DND-41 (cell line): ENCODE results near the gene STK4.

Experiments
- ATAC-seq: fragments of 200-7000 bp; cut with Tn5 transposase; 3 replicates; pipeline ENCODE4 v1.9.1; 2021; ENCODE audit warnings: low read depth; ENCODE audit not compliant: insufficient read depth
- DNase-seq: peaks from one replicate; pipeline ENCODE4 v3.0.0-alpha.2; 2020
- H2AFZ ChIP-seq: 2 replicates; pipeline ENCODE4 v1.6.0; 2012; ENCODE audit warnings: low read depth, low read length
- H3K27ac ChIP-seq: 2 replicates; pipeline ENCODE4 v1.5.1; 2012; ENCODE audit warnings: low read length, inconsistent platforms
- H3K27me3 ChIP-seq: fragments of 200-600 bp; sonication (generic); 2 replicates; pipeline ENCODE4 v1.6.0; 2012; ENCODE audit warnings: low read length, mild to moderate bottlenecking, inconsistent platforms; ENCODE audit not compliant: insufficient read depth, poor library complexity
- H3K36me3 ChIP-seq: 2 replicates; pipeline ENCODE4 v1.5.1; 2012; ENCODE audit warnings: low read length, inconsistent platforms; ENCODE audit not compliant: insufficient read depth
- H3K4me1 ChIP-seq: 2 replicates; pipeline ENCODE4 v1.5.1; 2012; ENCODE audit warnings: mild to moderate bottlenecking, low read length; ENCODE audit not compliant: insufficient read depth
- H3K4me2 ChIP-seq: 2 replicates; pipeline ENCODE4 v1.6.0; 2012; ENCODE audit warnings: mild to moderate bottlenecking, moderate library complexity, low read length, inconsistent platforms; ENCODE audit not compliant: insufficient read depth
- H3K4me3 ChIP-seq, 2 experiments: fragments of 200-600 bp in 1 of 2; shearing (Covaris generic) in 1 of 2; 2 replicates each; pipeline ENCODE4 v1.5.1; 2012 to 2016; ENCODE audit warnings: inconsistent platforms in 2 of 2, low read length in 2 of 2, mild to moderate bottlenecking in 2 of 2, low read depth in 1 of 2, moderate library complexity in 1 of 2
- H3K79me2 ChIP-seq: 2 replicates; pipeline ENCODE4 v1.6.0; 2012; ENCODE audit warnings: low read length, inconsistent platforms; ENCODE audit not compliant: insufficient read depth
- H3K9ac ChIP-seq: 2 replicates; pipeline ENCODE4 v1.6.0; 2012; ENCODE audit warnings: low read depth, mild to moderate bottlenecking, inconsistent platforms, low read length, moderate library complexity
- H3K9me3 ChIP-seq: 2 replicates; pipeline ENCODE4 v1.5.1; 2012; ENCODE audit warnings: low read length, moderate library complexity, mild to moderate bottlenecking, inconsistent platforms; ENCODE audit not compliant: insufficient read depth, severe bottlenecking
- H4K20me1 ChIP-seq: 2 replicates; pipeline ENCODE4 v1.6.0; 2012; ENCODE audit warnings: low read length; ENCODE audit not compliant: insufficient read depth
- CTCF ChIP-seq: IDR thresholded peaks from 2 replicates; pipeline ENCODE4 v1.5.1; 2012; ENCODE audit warnings: borderline replicate concordance, low read length, moderate library complexity, mild to moderate bottlenecking; ENCODE audit not compliant: poor library complexity, severe bottlenecking; ENCODE audit errors: extremely low read depth
- EZH2 ChIP-seq: IDR thresholded peaks from 3 replicates; pipeline ENCODE4 v1.6.1; 2012; ENCODE audit warnings: borderline replicate concordance, low read depth, mild to moderate bottlenecking, moderate library complexity, low read length, inconsistent platforms; ENCODE audit not compliant: severe bottlenecking

The STK4 gene

GRCh38 chr20:45066372-45066771 lies 100.1 kb downstream of the STK4 start:
- H3K27ac ChIP-seq: no peak overlapping the region
- DNase-seq: no peak

GRCh38 chr20:45067087-45067486 lies 100.8 kb downstream of the STK4 start:
- no peaks in the 10 kb centered on the region for H3K4me1 ChIP-seq

More at GRCh38 chr20:45066372-45066771, 100.1 kb downstream of the STK4 start:
- Histone ChIP-seq H4K20me1 (peaks cover 9% of the 10 kb centered on the region; the same call in 1 of the 2 replicates), H3K27me3 (no peaks in the 10 kb centered on the region), H3K4me3 (no peak overlapping the region), H3K4me2 (no peak overlapping the region), H3K79me2 (peaks cover 6% of the 10 kb centered on the region; the same call in 1 of the 2 replicates), H3K36me3 (peaks cover 31% of the 10 kb centered on the region), H3K4me1 (no peaks in the 10 kb centered on the region), H3K9me3 (no peaks in the 10 kb centered on the region), H2AFZ (no peak overlapping the region), H3K9ac (no peak overlapping the region)
- no peak for ATAC-seq
- TF ChIP-seq CTCF: no peak

GRCh38 chr20:45067558-45067957 lies 101.2 kb downstream of the STK4 start:
- ATAC-seq (no peak), DNase-seq (no peak)
- peaks cover 5% of the 10 kb centered on the region; the same call in 1 of the 2 replicates for H3K79me2 ChIP-seq
- no peak overlapping the region for H3K27ac ChIP-seq
- peaks cover 28% of the 10 kb centered on the region for H3K36me3 ChIP-seq
- TF ChIP-seq CTCF: no peak
- TF ChIP-seq EZH2: no peak
- H3K4me1 ChIP-seq: no peaks in the 10 kb centered on the region
- H3K9me3 ChIP-seq: no peaks in the 10 kb centered on the region
- H3K4me3 ChIP-seq: no peak overlapping the region
- H3K4me2 ChIP-seq: no peak overlapping the region
- H4K20me1 ChIP-seq: peaks cover 9% of the 10 kb centered on the region; the same call in 1 of the 2 replicates
- H2AFZ ChIP-seq: no peak overlapping the region
- no peak overlapping the region for H3K9ac ChIP-seq
- H3K27me3 ChIP-seq: no peaks in the 10 kb centered on the region

More at GRCh38 chr20:45067087-45067486, 100.8 kb downstream of the STK4 start:
- ATAC-seq (no peak), DNase-seq (no peak)
- no peak overlapping the region for H3K27ac ChIP-seq
- H3K9me3 ChIP-seq: no peaks in the 10 kb centered on the region
- peaks cover 9% of the 10 kb centered on the region; the same call in 1 of the 2 replicates for H4K20me1 ChIP-seq
- no peak overlapping the region for H2AFZ ChIP-seq
- H3K36me3 ChIP-seq: peaks cover 29% of the 10 kb centered on the region
- peaks cover 5% of the 10 kb centered on the region; the same call in 1 of the 2 replicates for H3K79me2 ChIP-seq
- H3K4me2 ChIP-seq: no peak overlapping the region
- no peak overlapping the region for H3K4me3 ChIP-seq
- no peak for TF ChIP-seq EZH2
- no peak for TF ChIP-seq CTCF
- H3K27me3 ChIP-seq: no peaks in the 10 kb centered on the region
- no peak overlapping the region for H3K9ac ChIP-seq
